ENCODE measurements around the gene AIFM3.
"Not testable (repeated sequence)": the region's sequence is repeated elsewhere in the genome, so short reads cannot be mapped to it uniquely, and the experiment has no call there.

Gene AIFM3

DNA sequence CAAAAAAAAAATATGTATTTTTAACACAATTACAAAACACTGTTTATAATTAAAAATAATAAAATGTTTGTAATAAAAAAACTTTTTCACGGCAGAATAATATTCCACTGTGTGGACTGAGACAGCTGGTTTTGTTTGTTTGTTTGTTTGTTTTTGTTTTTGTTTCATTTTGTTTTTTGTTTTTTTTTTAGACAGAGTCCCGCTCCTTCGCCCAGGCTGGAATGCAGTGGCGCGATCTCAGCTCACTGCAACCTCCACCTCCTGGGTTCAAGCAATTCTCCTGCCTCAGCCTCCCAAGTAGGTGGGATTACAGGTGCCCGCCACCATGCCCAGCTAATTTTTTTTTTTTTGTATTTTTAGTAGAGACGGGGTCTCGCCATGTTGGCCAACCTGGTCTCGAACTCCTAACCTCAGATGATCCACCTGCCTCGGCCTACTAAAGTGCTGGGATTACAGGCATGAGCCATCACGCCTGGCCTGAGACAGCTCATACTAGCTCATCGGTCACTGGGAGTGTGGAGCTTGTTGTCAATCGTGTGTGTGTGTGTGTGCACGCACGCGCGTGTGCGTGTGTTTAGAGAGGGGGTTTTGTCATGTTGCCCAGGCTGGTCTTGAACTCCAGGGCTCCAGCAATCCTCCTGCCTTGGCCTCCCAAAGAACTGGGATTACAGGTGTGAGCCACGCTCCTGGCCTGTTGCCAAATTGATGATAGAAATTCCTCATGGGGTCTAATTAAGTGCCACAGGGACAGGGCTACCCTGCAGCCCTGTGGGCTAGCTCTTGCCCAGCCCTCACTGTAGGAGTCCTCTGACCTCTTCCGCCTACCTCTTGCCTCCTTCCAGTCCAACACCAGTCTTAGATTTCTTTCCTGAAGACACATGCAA is 7.2 kb upstream of the AIFM3 start:
- DNase-seq: no peak

DNA sequence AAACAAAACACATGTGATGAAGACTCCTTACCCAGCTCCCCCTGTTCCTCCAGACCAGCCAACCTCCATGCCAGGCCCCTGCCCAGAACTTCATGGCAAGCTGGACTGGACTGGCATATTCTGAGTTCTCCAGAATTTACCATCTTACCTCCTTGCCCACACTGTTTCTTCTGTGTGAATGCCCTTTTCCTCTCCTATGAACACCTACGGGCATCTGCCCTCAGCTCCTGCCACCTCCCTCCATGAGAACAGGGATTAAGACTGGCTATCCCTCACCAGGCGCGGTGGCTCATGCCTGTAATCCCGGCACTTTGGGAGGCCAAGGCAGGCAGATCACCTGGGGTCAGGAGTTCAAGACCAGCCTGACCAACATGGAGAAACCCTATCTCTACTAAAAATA is 6.4 kb upstream of the AIFM3 start:
- no peak for DNase-seq

DNA sequence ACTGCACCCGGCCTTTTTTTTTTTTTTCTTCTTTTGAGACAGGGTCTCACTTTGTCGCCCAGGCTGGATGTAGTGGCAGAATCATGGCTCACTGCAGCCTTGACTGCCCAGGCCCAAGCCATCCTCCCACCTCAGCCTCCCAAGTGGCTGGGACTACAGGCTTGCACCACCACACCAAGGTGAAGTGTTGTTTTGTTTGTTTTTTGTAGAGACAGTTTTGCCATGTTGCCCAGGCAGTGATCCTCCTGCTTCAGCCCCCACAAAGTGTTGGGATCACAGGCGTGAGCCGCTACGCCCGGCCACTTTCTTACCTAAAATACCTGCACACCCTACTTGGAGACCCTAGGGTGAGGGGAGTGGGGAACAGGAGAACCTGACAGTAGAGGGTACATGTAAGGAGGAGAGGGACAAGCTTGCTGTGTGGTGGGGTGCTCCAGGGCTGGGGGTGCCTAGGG is 4.5 kb upstream of the AIFM3 start:
- DNase-seq: no peak

DNA sequence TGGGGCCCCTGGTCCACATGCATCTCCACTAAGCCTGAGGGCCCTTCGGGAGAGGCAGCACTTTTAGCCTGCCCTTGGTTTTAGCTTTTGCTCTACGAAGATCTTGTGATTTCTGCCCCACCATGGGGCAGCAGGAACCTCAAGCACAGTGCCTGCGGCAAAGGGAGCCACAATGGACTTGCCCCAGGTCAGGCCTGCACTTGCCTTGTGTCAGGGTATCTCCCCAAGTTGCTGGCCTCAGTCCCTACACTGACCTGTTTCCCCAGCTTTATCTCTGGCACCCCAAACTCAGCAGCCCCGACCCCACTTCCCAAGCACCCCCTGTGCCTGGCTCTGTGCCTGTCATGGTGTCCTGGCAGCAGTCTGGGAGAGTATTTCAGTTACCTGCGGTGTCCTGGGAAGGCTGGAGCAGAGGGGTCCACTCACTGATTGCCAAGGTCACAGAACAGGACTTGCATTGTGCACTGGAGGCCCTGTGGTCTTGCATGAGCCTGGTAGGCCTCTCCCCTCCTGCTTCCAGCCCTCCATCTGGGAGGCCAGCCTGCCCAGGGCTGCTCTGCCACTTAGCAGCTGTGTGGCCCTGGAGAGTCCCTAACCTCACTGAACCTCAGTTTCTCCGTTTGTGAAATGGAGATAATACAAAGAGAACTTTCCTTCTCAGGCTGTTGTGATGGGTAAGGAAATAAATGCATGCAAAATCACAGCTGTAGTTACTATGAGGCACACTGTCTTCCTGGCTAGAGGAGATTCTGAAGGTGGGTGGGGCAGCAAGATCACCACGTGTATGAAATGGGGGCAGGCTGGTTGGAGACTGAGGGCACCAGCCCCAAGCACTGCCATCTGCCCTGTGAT is 3.6 kb upstream of the AIFM3 start:
- DNase-seq: no peak

DNA sequence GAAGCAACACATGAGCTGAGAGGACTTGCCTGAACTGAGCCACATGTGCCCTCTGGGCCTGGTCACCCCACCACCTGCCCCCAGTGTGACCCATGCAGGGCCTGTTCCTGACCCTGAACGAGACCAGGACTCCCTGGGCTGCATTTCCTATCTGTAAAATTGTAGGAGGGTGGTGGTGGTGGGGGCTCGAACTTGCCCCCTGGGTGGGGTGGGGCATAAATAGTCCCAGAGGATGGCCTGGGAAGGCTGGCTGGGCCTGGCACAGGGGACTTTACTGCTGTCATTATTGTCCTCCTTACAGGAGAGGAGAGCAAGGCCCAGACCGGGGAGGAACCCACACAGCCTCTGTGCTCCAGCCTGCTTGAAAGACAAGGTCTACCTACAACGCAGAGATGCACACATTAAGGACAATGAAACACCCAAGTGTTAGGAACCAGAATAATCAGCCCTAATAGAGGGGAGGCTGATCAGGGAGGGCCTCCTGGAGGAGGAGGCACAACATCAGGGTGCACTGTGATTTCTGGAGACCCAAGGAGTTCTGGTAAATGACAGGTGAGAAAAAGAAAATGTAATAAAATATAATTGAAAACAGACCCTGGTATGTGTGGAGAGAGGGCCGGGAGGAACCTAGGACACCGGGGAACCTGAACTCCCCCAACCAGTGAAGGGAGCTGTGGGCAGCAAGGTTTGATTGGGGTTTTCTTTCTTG is 2.8 kb upstream of the AIFM3 start:
- DNase-seq: no peak

DNA sequence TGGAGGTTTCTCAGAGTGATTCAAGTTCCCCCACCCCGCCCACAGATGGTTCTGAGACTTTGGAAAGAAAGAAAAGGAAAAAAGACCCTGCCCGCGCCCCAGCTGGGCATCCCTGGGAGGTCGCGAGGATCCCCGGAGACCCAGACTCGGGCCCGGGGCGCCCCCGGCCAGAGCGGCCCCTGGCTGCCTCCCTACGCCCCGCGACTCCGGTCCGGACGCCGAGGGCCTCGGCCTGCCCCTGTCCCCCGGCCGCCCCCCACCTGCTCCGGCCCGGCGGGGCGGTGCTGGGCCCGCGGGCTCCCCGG is 2.3 kb upstream of the AIFM3 start:
- no peak for DNase-seq

DNA sequence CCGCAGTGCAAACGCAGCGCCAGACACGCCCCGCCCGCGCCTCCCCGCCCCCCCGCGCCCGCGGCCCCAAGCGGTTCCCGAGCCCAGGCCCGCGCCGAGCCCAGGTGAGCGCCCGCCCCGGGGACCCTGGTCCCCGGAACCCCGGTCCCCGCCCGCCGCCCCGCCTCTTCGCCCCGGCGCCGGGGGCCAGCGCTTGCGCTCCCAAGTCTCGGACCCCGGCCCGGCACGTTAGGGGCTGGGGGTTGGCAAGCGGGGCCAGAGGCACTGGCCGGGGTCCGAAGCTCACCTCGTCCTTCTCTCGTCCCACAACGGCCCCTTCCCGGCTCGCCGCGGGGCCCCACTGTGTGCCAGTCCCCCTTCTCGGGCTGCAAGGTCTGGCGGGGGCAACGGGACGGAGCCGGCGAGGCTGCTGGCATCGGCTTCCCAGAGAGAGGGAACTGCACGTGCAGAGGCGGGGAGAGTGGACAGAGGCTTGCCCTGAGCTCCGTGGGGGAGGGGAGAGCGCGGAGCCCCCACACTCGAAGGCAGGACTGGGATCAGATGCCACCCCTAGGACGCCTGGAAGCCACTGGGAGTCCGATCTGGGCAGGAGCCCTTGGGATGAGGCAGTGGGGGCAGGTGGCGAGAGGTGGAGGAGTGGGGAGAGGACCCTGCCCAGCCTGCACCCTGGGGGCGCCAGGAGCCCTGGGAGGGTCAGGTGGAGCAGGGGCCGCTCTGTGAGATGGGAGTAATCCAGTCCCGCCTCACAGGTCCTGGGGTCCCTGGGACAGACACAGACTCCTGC is 1.8 kb upstream of the AIFM3 start:
- DNase-seq: no peak

DNA sequence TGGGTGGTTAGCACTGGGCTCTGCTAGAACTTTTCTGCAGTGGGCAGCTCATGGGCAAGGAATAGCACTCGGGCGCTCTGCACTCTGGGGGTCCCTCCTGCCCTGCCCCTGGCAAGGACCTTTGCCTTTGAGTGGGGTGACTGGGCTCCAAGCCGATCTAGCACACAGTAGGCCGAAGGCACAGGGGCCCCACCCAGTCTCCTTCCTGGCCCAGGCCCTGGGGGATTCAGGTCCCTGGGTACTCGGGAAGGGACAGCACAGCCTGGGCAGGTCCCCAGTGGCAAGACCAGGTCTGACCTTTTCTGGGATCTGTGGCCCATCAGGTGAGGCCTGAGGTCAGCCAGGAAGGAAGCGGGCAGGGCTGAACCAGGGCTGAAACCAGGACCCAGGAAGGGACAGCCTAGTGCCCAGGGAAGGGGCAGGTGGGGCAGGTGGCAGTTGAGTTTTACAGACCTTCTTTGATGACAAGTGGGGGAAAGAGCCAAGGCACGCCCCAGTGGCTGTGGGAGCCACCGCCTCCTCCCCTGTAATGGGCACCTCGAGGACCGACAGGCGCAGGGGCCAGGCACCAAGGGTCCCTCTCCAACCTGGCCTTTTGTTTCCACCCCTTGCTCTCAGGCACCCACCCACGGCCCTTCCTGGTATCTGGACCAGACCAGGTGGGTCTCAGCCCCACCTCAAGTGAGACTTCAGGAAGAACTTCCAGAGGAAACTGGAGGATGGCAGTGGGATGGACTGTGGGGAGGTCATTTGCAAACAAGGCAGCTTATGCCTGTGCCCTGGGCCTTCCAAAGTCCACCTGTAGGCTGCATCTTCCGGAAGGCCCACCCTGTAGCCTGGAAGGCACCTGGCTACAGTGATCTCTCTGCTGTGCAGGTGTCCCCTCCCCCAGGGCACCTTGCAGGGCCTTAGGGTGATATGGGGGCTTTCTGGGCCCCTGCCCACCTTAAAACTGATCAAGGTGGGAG is 883 bp upstream of the AIFM3 start:
- DNase-seq: no peak

DNA sequence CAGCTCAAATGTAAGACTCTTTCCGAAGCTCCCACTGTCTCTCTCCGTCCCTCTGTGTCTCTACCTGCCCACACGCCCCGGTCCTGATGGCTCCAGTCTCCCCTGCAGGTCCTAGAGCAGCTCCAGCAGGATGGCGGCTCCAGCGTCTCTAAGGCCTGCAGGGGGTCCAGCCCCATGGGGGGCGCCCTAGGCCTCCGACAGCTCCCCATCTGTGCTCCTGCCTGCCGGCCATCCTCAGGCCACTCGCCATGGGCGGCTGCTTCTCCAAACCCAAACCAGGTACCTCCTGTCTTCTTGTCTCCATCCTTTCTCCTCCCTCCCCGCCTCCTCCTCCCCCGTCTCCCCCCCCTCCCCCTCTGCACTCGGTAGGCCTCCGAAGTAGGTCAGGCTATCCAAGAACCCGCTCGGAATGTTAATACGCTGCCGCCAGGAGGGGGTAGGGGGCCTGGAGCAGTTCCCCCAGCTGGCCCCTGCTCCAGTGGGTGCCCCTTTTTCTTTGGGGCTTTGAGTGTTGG is 699 bp downstream of the AIFM3 start:
- DNase-seq: no peak

DNA sequence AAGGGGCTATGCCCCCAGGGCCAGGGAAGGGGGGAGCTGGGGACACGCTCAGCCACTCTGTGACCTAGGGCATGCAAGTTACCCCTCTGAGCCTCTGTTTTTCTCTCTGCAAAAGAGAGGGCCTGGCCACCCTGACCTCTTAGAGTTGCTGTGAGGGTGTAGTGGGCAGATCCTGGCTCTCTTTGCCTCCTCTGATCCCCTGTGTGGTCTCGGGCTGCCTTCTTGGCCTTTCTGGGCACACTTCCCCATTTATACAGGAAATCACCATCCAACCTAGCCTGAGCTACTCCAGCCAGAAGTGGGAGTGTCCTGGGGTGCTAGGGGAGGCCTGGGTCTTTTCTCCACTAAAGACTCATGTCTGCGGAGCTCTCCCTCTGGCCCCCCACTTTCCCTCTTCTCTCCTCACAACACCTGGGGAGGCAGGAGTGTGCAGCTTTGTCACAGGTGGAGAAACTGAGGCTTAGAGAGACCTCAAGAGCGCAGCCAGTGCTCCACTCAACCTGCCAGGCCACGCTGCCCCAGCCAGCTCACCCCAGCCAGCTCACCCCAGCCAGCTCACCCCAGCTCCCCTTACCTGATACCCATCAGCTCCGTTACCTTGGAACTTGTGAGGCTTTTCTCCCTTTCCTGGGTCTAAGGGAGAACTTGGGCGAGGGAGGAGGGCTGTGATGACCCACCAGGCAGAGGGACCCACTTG is 1.4 kb downstream of the AIFM3 start:
- DNase-seq: no peak

DNA sequence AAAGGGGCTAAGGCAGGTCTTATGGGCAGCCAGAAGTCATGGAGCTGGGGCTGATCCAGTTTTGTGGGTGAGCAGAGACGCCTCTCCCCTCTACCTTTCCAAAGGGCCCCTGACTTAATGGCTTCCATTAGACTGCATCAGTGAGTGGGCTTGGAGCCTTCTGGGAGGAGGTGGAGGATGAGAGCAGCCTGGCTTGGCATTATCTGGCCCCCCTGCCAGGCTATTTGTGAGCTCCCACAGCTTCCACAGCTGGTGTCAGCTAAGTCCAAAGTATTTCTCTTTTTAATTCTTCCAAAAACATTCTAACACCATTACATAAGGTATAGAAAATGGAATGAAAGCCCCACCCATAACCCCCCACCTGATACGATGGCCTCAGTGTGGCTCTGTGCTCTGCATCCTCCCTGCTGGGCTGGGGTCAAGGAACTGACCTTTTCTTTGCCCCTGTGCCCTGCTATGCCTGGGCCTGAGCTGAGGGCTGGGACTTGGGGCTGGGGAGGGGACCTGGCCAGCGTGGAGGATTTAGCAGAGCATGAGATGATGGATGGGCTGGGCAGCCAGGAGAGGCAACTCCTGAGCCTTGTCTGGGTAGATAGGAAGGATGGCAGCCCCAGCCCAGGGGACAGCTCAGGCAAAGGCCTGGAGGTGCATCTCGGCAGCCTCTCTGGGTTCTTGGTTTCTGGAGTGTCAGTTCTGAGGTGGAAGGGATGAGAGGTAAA is 4.0 kb downstream of the AIFM3 start:
- no peak for DNase-seq

DNA sequence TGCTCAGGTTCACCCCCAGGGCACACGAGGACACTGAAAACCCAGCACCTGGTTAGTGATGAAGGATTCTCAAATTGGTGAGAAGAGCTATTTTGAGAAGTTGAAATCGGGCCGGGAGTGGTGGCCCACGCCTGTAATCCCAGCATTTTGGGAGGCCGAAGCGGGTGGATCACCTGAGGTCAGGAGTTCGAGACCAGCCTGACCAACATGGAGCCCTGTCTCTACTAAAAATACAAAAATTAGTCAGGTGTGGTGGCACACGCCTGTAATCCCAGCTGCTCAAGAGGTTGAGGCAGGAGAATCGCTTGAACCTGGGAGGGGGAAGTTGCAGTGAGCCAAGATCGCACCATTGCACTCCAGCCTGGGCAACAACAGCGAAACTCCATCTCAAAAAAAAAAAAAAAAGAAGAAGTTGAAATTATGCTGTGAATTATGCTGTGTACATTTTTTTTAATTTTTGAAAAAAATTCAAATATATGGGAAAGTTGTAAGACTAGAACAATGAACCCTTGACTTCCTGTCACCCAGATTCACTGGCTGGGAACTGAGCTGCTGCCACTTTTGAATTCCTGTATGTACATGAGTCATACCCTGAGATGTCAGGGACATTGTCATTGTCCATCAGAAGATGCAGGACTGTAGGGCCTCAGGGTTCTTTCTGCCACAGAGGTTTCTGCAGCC is 5.1 kb downstream of the AIFM3 start:
- not testable (repeated sequence) for DNase-seq

DNA sequence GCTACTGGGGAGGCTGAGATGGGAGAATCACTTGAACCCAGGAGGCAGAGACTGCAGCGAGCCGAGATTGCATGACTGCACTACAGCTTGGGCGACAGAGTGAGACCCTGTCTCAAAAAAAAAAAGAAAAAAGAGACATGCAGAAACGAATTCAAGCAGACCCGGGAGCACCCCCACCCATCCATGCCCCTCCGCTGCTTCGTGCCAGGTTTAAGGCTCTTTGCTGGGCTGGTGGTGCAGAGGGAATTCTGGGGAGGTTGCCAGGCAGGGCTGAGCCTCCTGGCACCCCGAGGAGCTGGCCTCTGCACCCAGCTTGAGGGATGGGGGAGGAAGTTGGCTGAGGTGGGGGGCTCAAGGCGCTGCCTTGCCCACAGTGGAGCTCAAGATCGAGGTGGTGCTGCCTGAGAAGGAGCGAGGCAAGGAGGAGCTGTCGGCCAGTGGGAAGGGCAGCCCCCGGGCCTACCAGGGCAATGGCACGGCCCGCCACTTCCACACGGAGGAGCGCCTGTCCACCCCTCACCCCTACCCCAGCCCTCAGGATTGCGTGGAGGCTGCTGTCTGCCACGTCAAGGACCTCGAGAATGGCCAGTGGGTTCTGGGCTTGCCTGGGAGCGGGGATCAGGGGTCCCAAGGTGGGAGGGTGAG is 6.0 kb downstream of the AIFM3 start:
- DNase-seq: no peak

DNA sequence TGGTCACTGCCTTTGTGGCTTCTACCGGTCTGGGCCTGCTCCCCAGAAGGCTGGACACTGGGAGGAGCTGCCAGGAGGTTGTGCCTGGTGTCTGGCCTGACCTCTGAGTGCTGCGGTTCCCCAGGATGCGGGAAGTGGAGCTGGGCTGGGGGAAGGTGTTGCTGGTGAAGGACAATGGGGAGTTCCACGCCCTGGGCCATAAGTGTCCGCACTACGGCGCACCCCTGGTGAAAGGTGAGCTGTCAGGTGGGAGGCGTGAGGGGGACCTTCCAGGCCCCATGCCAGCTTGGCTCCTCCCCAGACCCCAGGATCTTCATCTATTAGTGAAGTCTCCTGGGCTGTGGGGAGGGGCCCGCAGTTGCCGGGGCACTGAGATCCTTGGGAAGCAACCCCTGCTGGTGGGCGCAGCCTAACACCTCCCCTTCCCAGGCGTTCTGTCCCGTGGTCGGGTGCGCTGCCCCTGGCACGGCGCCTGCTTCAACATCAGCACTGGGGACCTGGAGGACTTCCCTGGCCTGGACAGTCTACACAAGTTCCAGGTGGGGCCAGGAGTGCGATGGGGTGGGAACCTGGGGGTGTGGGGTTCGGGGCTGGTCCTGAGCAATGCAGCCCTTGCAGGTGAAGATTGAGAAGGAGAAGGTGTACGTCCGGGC is 6.7 kb downstream of the AIFM3 start:
- DNase-seq: no peak

DNA sequence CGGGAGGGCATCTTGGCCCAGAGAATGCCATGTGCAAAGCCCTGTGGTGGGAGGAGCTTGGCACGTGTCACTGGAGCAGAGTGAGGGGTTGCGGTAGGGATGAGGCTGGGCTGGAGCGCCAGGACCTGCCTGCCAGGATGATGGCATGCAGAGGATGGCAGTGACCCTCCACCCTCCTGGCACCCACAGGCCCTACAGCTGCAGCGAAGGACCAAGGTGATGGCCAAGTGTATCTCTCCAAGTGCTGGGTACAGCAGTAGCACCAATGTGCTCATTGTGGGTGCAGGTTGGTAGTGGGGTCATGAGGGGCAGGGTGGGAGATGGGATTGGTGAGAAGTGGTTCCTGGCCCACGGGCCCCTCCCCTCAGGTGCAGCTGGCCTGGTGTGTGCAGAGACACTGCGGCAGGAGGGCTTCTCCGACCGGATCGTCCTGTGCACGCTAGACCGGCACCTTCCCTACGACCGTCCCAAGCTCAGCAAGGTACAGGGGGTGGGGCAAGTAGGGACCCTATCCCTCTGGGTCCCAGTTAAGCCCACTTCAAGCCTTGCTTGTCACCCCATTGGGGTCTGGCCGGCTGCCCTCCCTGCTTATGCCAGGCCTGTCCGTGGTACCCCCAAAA is 7.4 kb downstream of the AIFM3 start:
- no peak for DNase-seq

DNA sequence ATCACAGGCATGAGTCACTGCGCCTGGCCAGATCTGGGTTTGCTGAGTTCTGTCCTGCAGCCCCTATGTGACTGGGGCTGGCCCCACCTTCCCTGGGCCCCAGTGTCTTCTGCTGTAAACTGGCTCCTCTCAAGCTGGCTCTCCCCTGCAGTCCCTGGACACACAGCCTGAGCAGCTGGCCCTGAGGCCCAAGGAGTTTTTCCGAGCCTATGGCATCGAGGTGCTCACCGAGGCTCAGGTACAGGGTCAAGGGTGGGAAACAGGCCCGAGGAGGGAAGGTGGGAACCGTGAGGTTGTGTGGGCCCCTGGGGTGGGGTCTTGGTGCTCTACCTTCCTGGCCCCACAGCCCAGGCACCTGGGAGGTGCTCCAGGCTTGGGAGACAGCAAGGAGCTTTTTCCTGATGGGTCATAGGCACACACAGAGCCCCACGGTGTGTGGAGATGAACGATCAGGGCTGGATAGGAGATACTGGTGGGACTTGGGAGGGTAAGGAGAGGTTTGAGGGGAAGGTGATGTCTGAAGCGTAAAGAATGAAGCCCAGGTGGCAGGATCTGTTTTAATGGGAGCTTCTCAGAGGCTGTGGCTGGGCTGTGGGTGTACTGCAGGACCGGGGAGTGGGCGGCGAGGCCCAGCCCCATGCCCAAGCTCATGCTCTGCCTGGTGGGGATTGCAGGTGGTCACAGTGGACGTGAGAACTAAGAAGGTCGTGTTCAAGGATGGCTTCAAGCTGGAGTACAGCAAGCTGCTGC is 8.7 kb downstream of the AIFM3 start:
- no peak for DNase-seq

DNA sequence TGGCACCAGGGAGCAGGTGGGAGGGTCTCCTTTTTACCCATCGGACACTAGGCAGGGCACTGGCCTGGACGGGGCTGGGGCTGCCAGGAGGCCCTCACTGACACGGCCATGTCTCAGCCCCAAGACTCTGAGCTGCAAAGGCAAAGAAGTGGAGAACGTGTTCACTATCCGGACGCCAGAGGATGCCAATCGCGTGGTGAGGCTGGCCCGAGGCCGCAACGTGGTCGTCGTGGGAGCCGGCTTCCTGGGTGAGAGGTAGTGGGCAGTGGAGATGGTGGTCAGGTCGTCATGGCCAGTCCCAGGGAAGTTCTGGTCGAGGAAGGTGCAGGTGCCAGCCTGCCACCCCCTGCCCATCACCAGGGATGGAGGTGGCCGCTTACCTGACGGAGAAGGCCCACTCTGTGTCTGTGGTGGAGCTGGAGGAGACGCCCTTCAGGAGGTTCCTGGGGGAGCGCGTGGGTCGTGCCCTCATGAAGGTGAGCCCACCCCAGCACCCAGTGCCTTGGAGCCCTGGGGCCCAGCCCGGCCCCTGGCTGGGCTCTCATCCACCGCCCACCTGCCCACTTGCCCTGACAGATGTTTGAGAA is 9.3 kb downstream of the AIFM3 start:
- DNase-seq: no peak
